B cell (primary cell): Measurements from ENCODE around the gene DCAF15. TPM values are rescaled to one million over a fixed set of nuclear protein-coding genes. Genes with fewer than 3 reads are reported as not detected.

Source experiments
- ATAC-seq: fragments of 200-7000 bp; cut with Tn5 transposase; one replicate; pipeline ENCODE4 v1.10.0; 2021; ENCODE audit warnings: low read depth, mild to moderate bottlenecking, moderate number of reproducible peaks, moderate library complexity
- CTCF ChIA-PET: fragments of 350-600 bp; sonication (Branson Sonifier 250); formaldehyde crosslinking; loops from one replicate; lab custom pipeline; 2021; ENCODE audit warnings: antibody characterized with exemption, inconsistent platforms; lab: Charles Lee
- POLR2A ChIA-PET: fragments of 350-600 bp; sonication (Branson Sonifier 250); formaldehyde crosslinking; loops from one replicate; lab custom pipeline; 2021; ENCODE audit warnings: antibody characterized with exemption; lab: Charles Lee
- DNase-seq: peaks from one replicate; pipeline ENCODE4 v3.0.0; 2013
- H2AFZ ChIP-seq: 2 replicates; pipeline ENCODE4 v1.6.1; 2012; ENCODE audit warnings: mild to moderate bottlenecking, low read depth, low read length; ENCODE audit not compliant: insufficient read depth, poor library complexity, severe bottlenecking
- H3K27ac ChIP-seq, 2 donors: 1 replicate in 1 of 2; 2 replicates in 1 of 2; pipeline ENCODE4 v1.5.1; 2012 to 2013; ENCODE audit warnings: low read length in 2 of 2, mild to moderate bottlenecking in 2 of 2, moderate library complexity in 1 of 2
- H3K27me3 ChIP-seq, 4 experiments: fragments of 200-600 bp in 1 of 4; sonication (generic) in 1 of 4; replicated peaks in 1 of 4; 1 replicate in 2 of 4; 2 replicates in 2 of 4; pipeline versions ENCODE4 v1.6.1 to v1.7.0; 2013 to 2016; ENCODE audit warnings: low read length in 3 of 4, mild to moderate bottlenecking in 2 of 4, mixed read lengths in 1 of 4, moderate library complexity in 1 of 4; ENCODE audit not compliant: insufficient read depth in 4 of 4, control insufficient read depth in 3 of 4; ENCODE audit errors: control extremely low read depth in 1 of 4
- H3K36me3 ChIP-seq, 2 experiments: replicated peaks in 1 of 2; 1 replicate in 1 of 2; 2 replicates in 1 of 2; pipeline versions ENCODE4 v1.6.1 to v1.7.1; 2013; ENCODE audit warnings: low read length in 1 of 2; ENCODE audit not compliant: insufficient read depth in 2 of 2, control insufficient read depth in 1 of 2; ENCODE audit errors: control extremely low read depth in 1 of 2, extremely low read depth in 1 of 2
- H3K4me1 ChIP-seq, 2 donors: fragments of 200-600 bp in 1 of 2; sonication (generic) in 1 of 2; 1 replicate in 1 of 2; 2 replicates in 1 of 2; pipeline versions ENCODE4 v1.5.1 to v1.6.1; 2013 to 2017; ENCODE audit warnings: low read length in 2 of 2; ENCODE audit not compliant: control insufficient read depth in 2 of 2, insufficient read depth in 2 of 2
- H3K4me2 ChIP-seq: replicated peaks from 2 replicates; pipeline ENCODE3; 2012; ENCODE audit warnings: mild to moderate bottlenecking, low read depth, low read length; ENCODE audit not compliant: poor library complexity, severe bottlenecking
- H3K4me3 ChIP-seq, 5 experiments: fragments of 200-600 bp in 1 of 5; sonication (generic) in 1 of 5; 1 replicate in 3 of 5; 2 replicates in 2 of 5; pipeline versions ENCODE4 v1.5.1 to v1.7.0; 2011 to 2016; ENCODE audit warnings: low read length in 4 of 5, mild to moderate bottlenecking in 4 of 5, low read depth in 2 of 5, control low read depth in 1 of 5, moderate library complexity in 1 of 5; ENCODE audit not compliant: insufficient read depth in 1 of 5; ENCODE audit errors: control extremely low read depth in 1 of 5, extremely low read depth in 1 of 5
- H3K79me2 ChIP-seq: fragments of 200-600 bp; sonication (generic); one replicate; pipeline ENCODE4 v1.6.0; 2016; ENCODE audit warnings: low read length; ENCODE audit not compliant: control insufficient read depth, insufficient read depth
- H3K9ac ChIP-seq: fragments of 200-600 bp; sonication (generic); 2 replicates; pipeline ENCODE4 v1.6.1; 2017; ENCODE audit warnings: mild to moderate bottlenecking, low read length, moderate library complexity
- H3K9me3 ChIP-seq, 3 donors: one replicate each; pipeline versions ENCODE4 v1.6.1 to v1.7.1; 2013; ENCODE audit warnings: low read length in 2 of 3; ENCODE audit not compliant: control insufficient read depth in 2 of 3, insufficient read depth in 1 of 3; ENCODE audit errors: control extremely low read depth in 1 of 3
- H4K20me1 ChIP-seq: 2 replicates; pipeline ENCODE4 v1.6.0; 2012; ENCODE audit warnings: mild to moderate bottlenecking, low read length; ENCODE audit not compliant: insufficient read depth, control insufficient read depth, poor library complexity, severe bottlenecking
- H3K27ac Mint-ChIP-seq: one replicate; pipeline ENCODE4 v1.8.0; 2021; ENCODE audit warnings: mixed read lengths
- H3K27me3 Mint-ChIP-seq: one replicate; pipeline ENCODE4 v1.8.0; 2021; ENCODE audit warnings: mixed read lengths
- H3K4me1 Mint-ChIP-seq: one replicate; pipeline ENCODE4 v1.8.0; 2021; ENCODE audit warnings: mixed read lengths
- H3K4me3 Mint-ChIP-seq: one replicate; pipeline ENCODE4 v1.8.0; 2021; ENCODE audit warnings: mixed read lengths
- H3K9me3 Mint-ChIP-seq: one replicate; pipeline ENCODE4 v1.8.0; 2022; ENCODE audit warnings: mixed read lengths; ENCODE audit not compliant: insufficient read depth
- CTCF ChIP-seq: fragments of 200-600 bp; IDR thresholded peaks from one replicate; pipeline ENCODE4 v1.8.0; 2022; ENCODE audit warnings: antibody characterized with exemption, mild to moderate bottlenecking
- EZH2 ChIP-seq: IDR thresholded peaks from 2 replicates; pipeline ENCODE4 v1.6.1; 2012; ENCODE audit warnings: borderline replicate concordance, low read depth, mild to moderate bottlenecking, moderate library complexity, low read length; ENCODE audit not compliant: insufficient read depth, poor library complexity, severe bottlenecking
- WGBS: methylation state at CpG from one replicate; pipeline ENCODE4 v1.1.5; 2013; ENCODE audit warnings: missing lambda C conversion rate; ENCODE audit not compliant: insufficient coverage; 5-methylcytosine and 5-hydroxymethylcytosine counted together
- intact Hi-C: fragments of 100-400 bp; cut with micrococcal nuclease; formaldehyde crosslinking; loops from one replicate; pipeline ENCODE4 v1.10.0; 2022
- polyA plus RNA-seq: library from polyadenylated mRNA; depleted of rRNA; stranded (reverse); fragments of >200 nt; gene quantifications from 2 replicates; pipeline ENCODE4 v1.2.3, GENCODE V29; 2012
- total RNA-seq, 2 donors: library from RNA; stranded (reverse); fragments of 120-200 nt in 1 of 2; gene quantifications; 1 replicate in 1 of 2; 2 replicates in 1 of 2; pipeline versions ENCODE4 v1.2.3 to v1.2.4, GENCODE V29; 2013 to 2022

DCAF15 gene
- total and polyA plus RNA-seq, 2 donors (not counting 1 experiment from before 2014, with no cell fraction given) = 116 to 157 TPM

DNA sequence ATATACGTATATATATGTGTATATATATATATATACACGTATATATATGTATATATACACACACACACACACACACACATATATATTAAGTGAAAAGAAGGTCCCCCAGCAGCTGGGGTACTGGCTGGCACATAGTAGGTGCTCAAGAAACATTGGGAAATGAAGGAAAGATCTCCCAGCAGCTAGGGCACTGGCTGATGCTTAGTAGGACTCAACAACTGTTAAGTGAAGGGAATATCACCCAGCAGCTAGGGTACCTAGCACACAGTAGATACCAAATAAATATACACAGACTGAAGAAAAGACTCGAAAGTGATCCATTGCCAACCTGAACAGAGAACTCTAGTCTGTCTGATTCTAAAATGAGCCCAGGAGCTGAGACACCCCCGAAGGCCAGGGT, 26.3 kb upstream of the DCAF15 start:
- H3K4me2 ChIP-seq = no peak overlapping the region
- intact Hi-C loops = no loop called here
- no peak overlapping the region for H2AFZ ChIP-seq
- peaks cover 0 to 7% (median under 1%) of the 10 kb centered on the region in 3 donors for H3K9me3 ChIP-seq
- no peak overlapping the region for H3K4me3 ChIP-seq
- H4K20me1 ChIP-seq = no peaks in the 10 kb centered on the region
- DNase-seq (no peak), ATAC-seq (no peak)
- no peak overlapping the region for H3K4me3 Mint-ChIP-seq
- WGBS = 94% methylated on average over 2 of the region's 4 CpGs
- peaks cover 2 to 25% of the 10 kb centered on the region in 2 experiments for H3K36me3 ChIP-seq
- no peak overlapping the region for H3K9ac ChIP-seq
- H3K79me2 ChIP-seq = no peaks in the 10 kb centered on the region
- H3K27ac Mint-ChIP-seq = no peak overlapping the region
- no peaks in the 10 kb centered on the region for H3K27me3 ChIP-seq
- no peaks in the 10 kb centered on the region for H3K9me3 Mint-ChIP-seq
- no peak for TF ChIP-seq EZH2
- no peak for TF ChIP-seq CTCF
- no peaks in the 10 kb centered on the region for H3K4me1 ChIP-seq
- no peaks in the 10 kb centered on the region for H3K27me3 Mint-ChIP-seq
- H3K4me1 Mint-ChIP-seq = no peaks in the 10 kb centered on the region
- CTCF ChIA-PET = no interaction called here
- POLR2A ChIA-PET = no interaction called here
- no peak overlapping the region for H3K27ac ChIP-seq

DNA sequence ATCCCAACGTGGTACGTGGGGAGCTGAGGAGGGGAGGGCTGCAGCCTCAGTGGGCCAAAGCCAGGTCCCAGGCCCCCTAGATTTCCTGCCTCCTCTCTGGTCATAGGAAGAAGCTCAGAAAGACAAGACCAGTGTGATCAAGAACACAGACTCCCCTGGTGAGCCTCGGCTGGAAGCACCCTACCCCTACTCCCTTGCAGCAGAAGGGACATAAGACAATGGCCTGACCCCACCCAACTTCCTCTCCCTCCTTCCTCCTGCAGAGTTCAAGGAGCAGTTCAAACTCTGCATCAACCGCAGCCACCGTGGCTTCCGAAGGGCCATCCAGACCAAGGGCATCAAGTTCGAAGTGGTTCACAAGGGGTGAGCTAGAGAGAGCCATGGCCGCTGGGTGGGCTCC, 25.6 kb upstream of the DCAF15 start:
- H3K27me3 Mint-ChIP-seq = no peaks in the 10 kb centered on the region
- ChIA-PET CTCF (no interaction called here), POLR2A (no interaction called here)
- no peak overlapping the region for H3K4me3 Mint-ChIP-seq
- H3K4me2 ChIP-seq = no peak overlapping the region
- TF ChIP-seq EZH2 (no peak), CTCF (no peak)
- no peaks in the 10 kb centered on the region for H3K4me1 ChIP-seq
- no peak for ATAC-seq
- WGBS = 94% methylated on average over 4 of the region's 8 CpGs
- no peaks in the 10 kb centered on the region for H3K79me2 ChIP-seq
- no peaks in the 10 kb centered on the region for H3K9me3 Mint-ChIP-seq
- no peak overlapping the region for H3K27ac ChIP-seq
- no peaks in the 10 kb centered on the region for H3K9me3 ChIP-seq
- H3K4me1 Mint-ChIP-seq = no peaks in the 10 kb centered on the region
- no peak for DNase-seq
- no peak overlapping the region for H3K9ac ChIP-seq
- no peak overlapping the region for H3K4me3 ChIP-seq
- intact Hi-C loops = no loop called here
- peaks cover 2 to 20% of the 10 kb centered on the region in 2 experiments for H3K36me3 ChIP-seq
- no peaks in the 10 kb centered on the region for H4K20me1 ChIP-seq
- no peak overlapping the region for H2AFZ ChIP-seq
- H3K27me3 ChIP-seq = no peaks in the 10 kb centered on the region
- no peak overlapping the region for H3K27ac Mint-ChIP-seq
